ENCODE data around the gene CLDN2.
"Not testable (repeated sequence)": the region's sequence is repeated elsewhere in the genome, so short reads cannot be mapped to it uniquely, and the experiment has no call there.

The CLDN2 gene, protein sequence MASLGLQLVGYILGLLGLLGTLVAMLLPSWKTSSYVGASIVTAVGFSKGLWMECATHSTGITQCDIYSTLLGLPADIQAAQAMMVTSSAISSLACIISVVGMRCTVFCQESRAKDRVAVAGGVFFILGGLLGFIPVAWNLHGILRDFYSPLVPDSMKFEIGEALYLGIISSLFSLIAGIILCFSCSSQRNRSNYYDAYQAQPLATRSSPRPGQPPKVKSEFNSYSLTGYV

DNA sequence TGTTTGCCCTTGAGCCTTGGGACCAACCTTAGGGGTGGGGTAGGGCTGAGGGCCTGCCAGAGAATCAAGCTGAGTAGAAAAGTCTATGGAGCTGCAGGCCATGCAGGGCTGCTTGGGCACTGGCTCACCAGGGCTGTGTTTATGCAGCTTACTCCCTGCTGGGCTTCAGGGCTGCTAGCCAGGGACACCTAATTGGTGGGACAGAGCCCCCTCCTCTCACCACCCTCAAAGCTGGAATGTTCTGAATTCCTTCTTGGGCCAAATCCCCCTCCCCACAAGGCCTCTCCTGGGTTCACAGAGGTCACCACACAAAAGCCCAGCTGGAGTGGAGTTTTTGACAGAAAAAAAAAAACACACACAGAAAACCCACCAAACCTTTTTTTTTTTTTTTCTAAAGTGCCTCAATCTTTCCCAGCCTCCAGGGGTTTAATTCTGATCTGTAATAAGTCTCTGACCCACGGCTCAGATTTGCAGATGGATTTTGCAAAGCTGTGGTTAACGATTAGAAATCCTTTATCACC, at the start of gene CLDN2:
TSS of gene CLDN2 (plus strand) at position 471 of the 521 bp plus-strand sequence. CDS start 7,827 bp downstream, outside the sequence.
- DNase-seq (ENCODE audit: extremely low read depth in 1 of 2, low read depth in 1 of 2): no peak

- not testable (repeated sequence) for DNase-seq (ENCODE audit: extremely low read depth in 1 of 2, low read depth in 1 of 2)
Observed at GRCh38 chrX:106872796-106873195, 47.4 kb upstream of the CLDN2 start.

DNA sequence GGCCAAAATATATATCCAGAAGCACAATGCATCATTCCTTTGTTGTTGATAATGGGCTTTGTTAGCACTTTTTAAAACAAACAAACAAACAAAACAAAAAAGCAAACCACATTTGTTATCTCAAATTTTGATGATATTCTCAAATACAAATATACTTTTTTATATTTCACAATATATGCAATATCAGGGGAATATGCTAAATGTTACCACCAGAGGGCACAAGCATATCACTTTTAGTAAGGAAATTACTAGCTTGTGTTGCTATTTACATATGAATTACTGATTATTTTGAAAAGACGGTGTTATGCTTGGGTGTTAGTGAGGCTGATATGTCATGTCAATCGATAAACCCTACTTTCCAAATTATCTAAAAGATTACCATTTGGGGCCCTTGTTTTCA, 46.1 kb upstream of the CLDN2 start:
- no peak for DNase-seq (ENCODE audit: extremely low read depth in 1 of 2, low read depth in 1 of 2)

- no peak for DNase-seq (ENCODE audit: extremely low read depth in 1 of 2, low read depth in 1 of 2)
Observed at GRCh38 chrX:106875151-106875550, 45.1 kb upstream of the CLDN2 start.

GRCh38 chrX:106889468-106889867, 30.7 kb upstream of the CLDN2 start:
- no peak for DNase-seq (ENCODE audit: extremely low read depth in 1 of 2, low read depth in 1 of 2)

- no peak for DNase-seq (ENCODE audit: extremely low read depth in 1 of 2, low read depth in 1 of 2)
Observed at GRCh38 chrX:106891762-106892460, 28.3 kb upstream of the CLDN2 start.

DNA sequence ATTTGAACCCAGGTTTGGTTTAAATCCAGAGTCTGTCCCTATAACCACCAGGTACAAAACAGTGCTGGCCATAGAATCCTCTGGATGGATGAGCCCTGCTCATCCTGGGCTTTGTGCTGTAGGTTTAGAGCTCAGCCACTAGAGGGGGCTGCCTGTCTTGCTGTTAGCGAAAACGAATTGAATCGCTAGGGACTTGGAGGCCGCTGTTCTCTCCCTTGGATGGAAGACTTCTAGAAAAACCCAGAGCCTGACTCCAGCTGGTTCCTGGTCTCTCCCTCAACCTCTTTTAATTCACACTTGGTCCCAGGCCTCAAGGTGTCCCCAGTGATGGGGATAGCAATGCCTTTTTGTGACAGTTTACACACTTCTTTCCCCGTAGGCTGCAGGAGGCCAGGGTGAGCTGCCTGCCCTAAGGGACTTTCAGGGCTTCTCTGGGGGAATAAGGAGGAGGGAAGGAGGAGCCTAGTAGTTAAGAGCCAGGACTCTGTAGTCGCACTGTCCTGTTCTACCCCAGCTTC, 25.8 kb upstream of the CLDN2 start:
- DNase-seq (ENCODE audit: extremely low read depth in 1 of 2, low read depth in 1 of 2): peak; percentile 10 to 21

- DNase-seq (ENCODE audit: extremely low read depth in 1 of 2, low read depth in 1 of 2): no peak
Observed at GRCh38 chrX:106894978-106895452, 25.2 kb upstream of the CLDN2 start.

GRCh38 chrX:106897259-106897658, 22.9 kb upstream of the CLDN2 start:
- no peak for DNase-seq (ENCODE audit: extremely low read depth in 1 of 2, low read depth in 1 of 2)

GRCh38 chrX:106898462-106898861, 21.7 kb upstream of the CLDN2 start:
- no peak for DNase-seq (ENCODE audit: extremely low read depth in 1 of 2, low read depth in 1 of 2)

GRCh38 chrX:106899276-106899675, 20.9 kb upstream of the CLDN2 start:
- no peak for DNase-seq (ENCODE audit: extremely low read depth in 1 of 2, low read depth in 1 of 2)

- no peak for DNase-seq (ENCODE audit: extremely low read depth in 1 of 2, low read depth in 1 of 2)
Observed at GRCh38 chrX:106899841-106900240, 20.4 kb upstream of the CLDN2 start.

DNA sequence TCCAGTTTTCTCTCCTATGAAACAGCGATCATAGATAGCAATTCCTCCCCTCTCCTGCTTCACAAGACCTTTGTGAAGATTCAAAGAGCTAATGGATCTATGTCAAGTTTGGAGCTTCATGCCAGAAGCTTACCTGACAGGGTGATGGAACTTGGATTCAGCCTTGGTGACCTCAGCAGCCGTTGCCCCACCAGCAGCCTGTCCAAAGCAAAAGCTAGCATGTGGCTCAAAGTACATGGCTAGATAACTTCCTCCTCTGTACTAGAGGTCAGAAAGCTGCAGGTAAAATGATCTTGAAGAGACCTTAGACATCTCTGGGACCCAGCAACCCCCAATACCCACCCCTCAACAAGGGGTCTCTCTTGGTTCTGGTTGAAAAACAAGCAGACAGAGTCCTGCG, 18.9 kb upstream of the CLDN2 start:
- DNase-seq (ENCODE audit: extremely low read depth in 1 of 2, low read depth in 1 of 2): no peak

DNA sequence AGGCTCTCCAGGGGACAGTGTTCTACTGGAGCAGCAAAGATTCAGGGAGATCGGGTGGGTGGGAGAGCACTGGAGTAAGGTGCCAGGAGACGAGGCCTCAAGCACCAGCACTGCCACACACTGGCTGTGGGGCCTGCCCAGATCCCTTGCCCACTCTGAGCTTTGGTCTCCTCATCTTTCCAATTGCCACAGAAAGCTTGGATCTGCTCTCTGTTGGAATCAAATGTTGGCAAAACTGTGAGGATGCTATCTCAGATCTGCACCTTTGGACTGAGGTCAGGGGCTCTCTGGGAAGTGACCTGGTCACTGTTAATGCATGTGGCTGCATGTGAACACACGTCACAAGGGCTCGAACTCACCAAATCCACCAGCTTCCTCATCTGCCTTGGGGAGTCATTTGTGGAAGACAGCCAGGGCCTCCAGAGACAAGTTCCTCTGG, 18.4 kb upstream of the CLDN2 start:
- no peak for DNase-seq (ENCODE audit: extremely low read depth in 1 of 2, low read depth in 1 of 2)

DNA sequence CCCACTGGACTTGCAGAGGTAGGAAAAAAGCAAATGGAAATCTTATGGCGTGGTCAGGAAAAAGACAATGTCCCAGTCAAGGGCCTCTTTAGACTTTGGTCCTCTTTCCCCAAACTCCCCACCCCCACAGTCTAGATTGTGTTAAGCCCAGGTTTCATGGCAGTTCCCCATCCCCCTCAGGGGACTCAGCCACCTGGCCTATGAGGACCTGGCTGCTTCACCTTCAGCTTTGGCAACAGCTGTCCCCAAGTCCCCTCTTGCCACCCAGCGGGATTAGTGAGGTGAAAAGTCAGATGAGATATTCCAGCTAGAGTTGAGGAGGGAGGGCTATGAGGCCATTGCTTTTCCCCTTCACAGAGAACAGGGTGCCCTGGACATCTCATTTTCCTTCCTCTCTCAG, 17.5 kb upstream of the CLDN2 start:
- DNase-seq (ENCODE audit: extremely low read depth in 1 of 2, low read depth in 1 of 2): no peak

- no peak for DNase-seq (ENCODE audit: extremely low read depth in 1 of 2, low read depth in 1 of 2)
Observed at GRCh38 chrX:106903291-106903824, 16.8 kb upstream of the CLDN2 start, which contains the start of gene RIPPLY1. RIPPLY1 (minus strand) TSS chrX:106903341; CDS start chrX:106903287, 54 bp downstream.

DNA sequence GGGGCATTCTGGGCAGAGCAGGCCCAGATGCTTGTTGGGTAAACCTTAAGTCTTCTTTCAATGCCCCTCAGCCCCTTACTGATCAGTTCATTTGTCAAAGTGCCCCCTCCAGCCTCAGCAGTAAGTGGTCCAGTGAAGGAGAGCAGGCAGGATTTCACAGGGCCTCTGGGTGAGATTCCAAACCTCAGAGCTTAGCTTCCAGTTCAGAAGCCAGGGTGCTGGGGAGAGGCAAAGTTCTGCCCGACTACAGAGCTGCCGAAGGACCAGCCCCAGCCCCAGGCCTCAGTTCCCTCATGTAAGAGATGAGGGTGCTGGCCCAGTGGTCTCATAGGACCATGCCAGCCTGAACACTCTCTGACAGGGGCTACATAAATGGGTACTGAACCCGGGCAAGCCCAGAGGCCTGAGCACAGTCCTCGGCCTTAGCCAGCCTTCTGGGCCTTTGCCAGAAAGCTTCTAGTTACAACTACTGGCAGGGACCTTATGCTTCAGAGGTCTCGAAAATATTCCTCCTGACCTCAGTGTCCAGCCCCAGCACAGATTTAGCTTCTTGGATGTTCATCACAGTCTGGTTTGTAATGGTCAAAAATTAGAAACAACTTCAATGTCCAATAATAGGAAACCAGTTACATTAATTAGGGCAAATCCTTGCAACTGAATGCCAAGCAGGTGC, 16.2 kb upstream of the CLDN2 start:
- no peak for DNase-seq (ENCODE audit: extremely low read depth in 1 of 2, low read depth in 1 of 2)

DNA sequence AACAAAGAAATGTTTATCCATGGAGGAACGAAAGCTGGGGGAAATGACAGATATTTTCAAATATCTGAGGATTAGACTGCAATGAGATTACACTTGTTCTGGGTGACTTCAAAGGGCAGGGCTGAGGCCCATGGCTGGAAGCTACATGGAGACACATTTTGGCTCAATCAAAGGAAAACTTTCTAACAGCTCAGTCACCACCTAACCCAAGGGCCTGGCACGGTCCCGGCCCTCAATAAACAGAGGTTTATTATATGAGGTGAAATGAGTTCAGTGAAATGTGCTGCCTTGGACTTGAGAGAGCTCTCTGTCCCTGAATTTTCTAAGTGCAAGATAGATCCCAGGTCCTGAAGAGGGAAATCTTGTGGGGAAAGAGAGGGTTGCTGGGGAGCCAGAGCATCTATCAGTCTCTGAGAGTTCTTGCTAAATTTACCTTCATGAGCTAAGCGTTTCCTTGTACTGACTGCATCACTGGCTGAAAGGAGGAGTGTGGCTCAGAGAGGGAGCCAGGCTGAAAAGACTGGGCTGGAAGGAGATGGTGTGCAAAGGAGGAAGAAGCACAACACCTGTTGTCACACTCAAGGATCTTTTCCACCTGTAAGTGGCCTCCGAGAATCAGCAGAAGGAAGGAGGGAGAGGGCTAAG, 15.0 kb upstream of the CLDN2 start:
- DNase-seq (ENCODE audit: extremely low read depth in 1 of 2, low read depth in 1 of 2): no peak

GRCh38 chrX:106906361-106906760, 13.8 kb upstream of the CLDN2 start:
- no peak for DNase-seq (ENCODE audit: extremely low read depth in 1 of 2, low read depth in 1 of 2)

DNA sequence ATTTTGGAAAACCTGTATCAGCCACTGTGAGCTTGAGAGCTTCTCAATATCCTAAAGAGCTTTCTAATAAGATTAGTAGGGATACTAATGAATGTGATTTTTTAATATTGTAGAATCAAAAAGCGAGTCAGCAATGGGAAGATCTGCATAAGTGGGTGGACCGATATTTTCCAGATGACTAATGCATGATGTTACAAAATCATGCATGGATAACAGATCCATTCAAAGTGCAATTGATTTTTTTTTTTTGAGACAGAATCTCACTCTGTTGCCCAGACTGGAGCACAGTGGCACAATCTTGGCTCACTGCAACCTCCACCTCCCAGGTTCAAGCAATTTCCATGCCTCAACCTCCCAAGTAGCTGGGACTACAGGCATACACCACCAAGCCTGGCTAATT, 7.3 kb upstream of the CLDN2 start:
- no peak for DNase-seq (ENCODE audit: extremely low read depth in 1 of 2, low read depth in 1 of 2)

Data from activated CD8-positive, alpha-beta memory T cell treated with anti-CD3 and anti-CD28 coated beads for 1 hour (primary cell).